GM23338 (cell line): ENCODE data around the gene NSRP1. TPM values are rescaled to one million over a fixed set of nuclear protein-coding genes. Genes with fewer than 3 reads are reported as not detected.

Source experiments
- ATAC-seq: fragments of 200-7000 bp; cut with Tn5 transposase; 3 replicates; pipeline ENCODE4 v1.9.1; 2020
- DNase-seq: peaks from one replicate; pipeline ENCODE4 v3.0.0-alpha.2; 2015; ENCODE audit warnings: low spot score
- H2AFZ ChIP-seq: fragments of 200-600 bp; sonication (generic); 2 replicates; pipeline ENCODE4 v1.8.0; 2016; ENCODE audit warnings: antibody characterized with exemption, mild to moderate bottlenecking, moderate library complexity
- H3F3A ChIP-seq: fragments of 200-600 bp; sonication (generic); replicated peaks from 2 replicates; pipeline ENCODE4 v1.8.0; 2017; ENCODE audit warnings: antibody characterized with exemption, mixed run types, low read depth
- H3K27ac ChIP-seq: fragments of 200-600 bp; sonication (generic); 2 replicates; pipeline ENCODE4 v1.6.1; 2016; ENCODE audit warnings: low read depth
- H3K27me3 ChIP-seq: fragments of 200-600 bp; sonication (generic); 2 replicates; pipeline ENCODE4 v1.8.0; 2016; ENCODE audit warnings: mild to moderate bottlenecking, mixed run types, moderate library complexity; ENCODE audit not compliant: insufficient read depth
- H3K36me3 ChIP-seq: fragments of 200-600 bp; sonication (generic); 2 replicates; pipeline ENCODE4 v1.8.0; 2016; ENCODE audit warnings: mild to moderate bottlenecking; ENCODE audit not compliant: insufficient read depth
- H3K4me1 ChIP-seq: fragments of 200-600 bp; sonication (generic); 2 replicates; pipeline ENCODE4 v1.8.0; 2016; ENCODE audit warnings: mild to moderate bottlenecking, moderate library complexity; ENCODE audit not compliant: insufficient read depth
- H3K4me2 ChIP-seq: fragments of 200-600 bp; sonication (generic); 2 replicates; pipeline ENCODE4 v1.7.1; 2017; ENCODE audit warnings: mixed run types
- H3K4me3 ChIP-seq: fragments of 200-600 bp; sonication (generic); 2 replicates; pipeline ENCODE4 v1.6.1; 2016; ENCODE audit warnings: mixed run types
- H3K79me2 ChIP-seq: fragments of 200-600 bp; sonication (generic); replicated peaks from 2 replicates; pipeline ENCODE4 v1.8.0; 2017; ENCODE audit warnings: mild to moderate bottlenecking; ENCODE audit not compliant: insufficient read depth
- H3K9me2 ChIP-seq: fragments of 200-600 bp; sonication (generic); 2 replicates; pipeline ENCODE4 v1.8.0; 2017; ENCODE audit not compliant: insufficient read depth
- H4K20me1 ChIP-seq: fragments of 200-600 bp; sonication (generic); replicated peaks from 2 replicates; pipeline ENCODE4 v1.8.0; 2017; ENCODE audit warnings: mild to moderate bottlenecking; ENCODE audit not compliant: insufficient read depth
- H3K27ac Mint-ChIP-seq: 2 replicates; pipeline ENCODE4 v1.8.0; 2020; ENCODE audit warnings: inconsistent platforms, mild to moderate bottlenecking, moderate library complexity, mixed read lengths
- H3K27me3 Mint-ChIP-seq: 3 replicates; pipeline ENCODE4 v1.8.0; 2022; ENCODE audit warnings: low read depth, mild to moderate bottlenecking, moderate library complexity, mixed read lengths, inconsistent platforms; ENCODE audit not compliant: insufficient read depth, poor library complexity
- H3K36me3 Mint-ChIP-seq: 3 replicates; pipeline ENCODE4 v1.8.0; 2021; ENCODE audit warnings: low read depth, mild to moderate bottlenecking, inconsistent platforms, moderate library complexity, mixed read lengths
- H3K4me1 Mint-ChIP-seq: 3 replicates; pipeline ENCODE4 v1.8.0; 2020; ENCODE audit warnings: mild to moderate bottlenecking, inconsistent platforms, mixed read lengths
- H3K4me3 Mint-ChIP-seq: 3 replicates; pipeline ENCODE4 v1.8.0; 2021; ENCODE audit warnings: moderate library complexity, mild to moderate bottlenecking, inconsistent platforms, mixed read lengths
- H3K9me3 Mint-ChIP-seq: 3 replicates; pipeline ENCODE4 v1.8.0; 2020; ENCODE audit warnings: moderate library complexity, mild to moderate bottlenecking, inconsistent platforms, mixed read lengths
- CREB1 ChIP-seq: fragments of 250-450 bp; sonication (Bioruptor Pico); IDR thresholded peaks from 2 replicates; pipeline ENCODE4 v1.5.0; 2020; ENCODE audit warnings: low read depth, mild to moderate bottlenecking, moderate library complexity
- EZH2 ChIP-seq: fragments of 200-600 bp; sonication (generic); IDR thresholded peaks from one replicate; pipeline ENCODE4 v1.8.0; 2017; ENCODE audit warnings: antibody characterized with exemption, mild to moderate bottlenecking, low read depth; ENCODE audit not compliant: unreplicated experiment
- EZH2phosphoT487 ChIP-seq: fragments of 200-600 bp; sonication (generic); IDR thresholded peaks from one replicate; pipeline ENCODE4 v1.8.1; 2018; ENCODE audit warnings: antibody characterized with exemption; ENCODE audit not compliant: unreplicated experiment
- JUNB ChIP-seq: IDR thresholded peaks from one replicate; pipeline ENCODE4 v1.6.1; 2016; ENCODE audit warnings: antibody characterized with exemption; ENCODE audit not compliant: unreplicated experiment
- NANOG ChIP-seq: IDR thresholded peaks from 2 replicates; pipeline ENCODE4 v1.6.1; 2016; ENCODE audit warnings: antibody characterized with exemption, borderline replicate concordance
- POLR2AphosphoS5 ChIP-seq: IDR thresholded peaks from 2 replicates; pipeline ENCODE4 v1.6.1; 2016; ENCODE audit warnings: antibody characterized with exemption, low read depth
- STAT1 ChIP-seq: IDR thresholded peaks from one replicate; pipeline ENCODE4 v1.6.1; 2016; ENCODE audit warnings: antibody characterized with exemption; ENCODE audit not compliant: unreplicated experiment
- ZNF114 ChIP-seq: fragments of 250-450 bp; sonication (Bioruptor Pico); IDR thresholded peaks from 2 replicates; pipeline ENCODE4 v1.5.0; 2020; ENCODE audit warnings: mild to moderate bottlenecking, moderate library complexity
- ZNF331 ChIP-seq: fragments of 250-450 bp; sonication (Bioruptor Pico); IDR thresholded peaks from 2 replicates; pipeline ENCODE4 v1.5.0; 2020; ENCODE audit warnings: low read depth, mild to moderate bottlenecking, moderate library complexity
- polyA plus RNA-seq: library from polyadenylated mRNA; unstranded; fragments of >200 nt; fragmentation: Nextera tagmentation; extraction: Ambion mirVana; gene quantifications from 2 replicates; pipeline ENCODE4 v1.2.1, GENCODE V29; 2016
- total RNA-seq: library from RNA; depleted of rRNA; stranded (reverse); fragments of >200 nt; shearing (Covaris generic); gene quantifications from 2 replicates; pipeline ENCODE4 v1.2.3, GENCODE V29; 2014
- TF ChIP-seq, protein P1 (sequence below), 2 experiments: fragments of 200-600 bp in 1 of 2; sonication (generic) in 1 of 2; conservative IDR thresholded peaks; 2 replicates each; pipeline versions ENCODE4 v1.5.1 to v1.6.1; 2016 to 2017; ENCODE audit warnings: antibody characterized with exemption in 2 of 2, low read depth in 2 of 2, mild to moderate bottlenecking in 2 of 2, moderate library complexity in 1 of 2
- TF ChIP-seq, protein P2 (sequence below): IDR thresholded peaks from 2 replicates; pipeline ENCODE4 v1.6.1; 2016; ENCODE audit warnings: antibody characterized with exemption
- TF ChIP-seq, protein P3 (sequence below): fragments of 250-450 bp; sonication (Bioruptor Pico); IDR thresholded peaks from 2 replicates; pipeline ENCODE4 v1.5.0; 2020; ENCODE audit warnings: mild to moderate bottlenecking, moderate library complexity

The NSRP1 gene
- total and polyA plus RNA-seq, 2 experiments from 2014 or later: 15.7 to 110 TPM

DNA sequence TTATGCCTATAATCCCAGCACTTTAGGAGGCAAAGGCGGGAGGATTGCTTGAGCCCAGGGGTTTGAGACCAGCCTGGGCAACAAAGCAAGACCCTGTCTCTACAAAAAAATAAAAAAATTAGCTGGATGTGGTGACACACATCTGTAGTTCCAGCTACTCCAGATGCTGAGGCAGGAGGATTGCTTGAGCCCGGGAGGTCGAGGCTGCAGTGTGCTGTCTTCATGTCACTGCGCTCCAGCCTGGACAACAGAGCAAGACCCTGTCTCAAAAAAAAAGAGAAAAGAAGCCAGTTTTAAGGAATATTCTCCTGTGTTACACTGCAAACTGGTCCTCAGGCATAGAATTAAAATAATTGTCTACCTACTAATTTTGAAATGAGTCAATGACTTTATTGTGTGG is 47.9 kb downstream of the NSRP1 start:
- Mint-ChIP-seq H3K4me1 (no peaks in the 10 kb centered on the region), H3K9me3 (no peaks in the 10 kb centered on the region), H3K27me3 (no peaks in the 10 kb centered on the region), H3K36me3 (peaks cover 13% of the 10 kb centered on the region; the same call in 2 of the 3 replicates), H3K27ac (no peak overlapping the region), H3K4me3 (no peak overlapping the region)
- H3F3A ChIP-seq: no peaks in the 10 kb centered on the region
- no peak for DNase-seq
- H3K4me1 ChIP-seq: no peaks in the 10 kb centered on the region
- H3K36me3 ChIP-seq: no peaks in the 10 kb centered on the region
- H3K79me2 ChIP-seq: peaks cover 52% of the 10 kb centered on the region
- no peaks in the 10 kb centered on the region for H3K9me2 ChIP-seq
- no peak overlapping the region for H3K4me2 ChIP-seq
- TF ChIP-seq EZH2 (no peak), STAT1 (no peak), ZNF331 (CRISPR knock-in tag) (no peak), EZH2phosphoT487 (no peak), POLR2AphosphoS5 (no peak)
- TF ChIP-seq, protein P1, sequence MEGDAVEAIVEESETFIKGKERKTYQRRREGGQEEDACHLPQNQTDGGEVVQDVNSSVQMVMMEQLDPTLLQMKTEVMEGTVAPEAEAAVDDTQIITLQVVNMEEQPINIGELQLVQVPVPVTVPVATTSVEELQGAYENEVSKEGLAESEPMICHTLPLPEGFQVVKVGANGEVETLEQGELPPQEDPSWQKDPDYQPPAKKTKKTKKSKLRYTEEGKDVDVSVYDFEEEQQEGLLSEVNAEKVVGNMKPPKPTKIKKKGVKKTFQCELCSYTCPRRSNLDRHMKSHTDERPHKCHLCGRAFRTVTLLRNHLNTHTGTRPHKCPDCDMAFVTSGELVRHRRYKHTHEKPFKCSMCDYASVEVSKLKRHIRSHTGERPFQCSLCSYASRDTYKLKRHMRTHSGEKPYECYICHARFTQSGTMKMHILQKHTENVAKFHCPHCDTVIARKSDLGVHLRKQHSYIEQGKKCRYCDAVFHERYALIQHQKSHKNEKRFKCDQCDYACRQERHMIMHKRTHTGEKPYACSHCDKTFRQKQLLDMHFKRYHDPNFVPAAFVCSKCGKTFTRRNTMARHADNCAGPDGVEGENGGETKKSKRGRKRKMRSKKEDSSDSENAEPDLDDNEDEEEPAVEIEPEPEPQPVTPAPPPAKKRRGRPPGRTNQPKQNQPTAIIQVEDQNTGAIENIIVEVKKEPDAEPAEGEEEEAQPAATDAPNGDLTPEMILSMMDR (conservative IDR thresholded peaks at IDR 0.05; ENCODE audit: low read depth in 2 of 2): no peak
- 0 out of 2 replicates have a peak, but pooled peaks cover 3% of the 10 kb centered on the region for H4K20me1 ChIP-seq
- H3K4me3 ChIP-seq: no peak overlapping the region
- ATAC-seq: no peak
- no peaks in the 10 kb centered on the region for H3K27me3 ChIP-seq
- no peak overlapping the region for H2AFZ ChIP-seq
- no peak overlapping the region for H3K27ac ChIP-seq

DNA sequence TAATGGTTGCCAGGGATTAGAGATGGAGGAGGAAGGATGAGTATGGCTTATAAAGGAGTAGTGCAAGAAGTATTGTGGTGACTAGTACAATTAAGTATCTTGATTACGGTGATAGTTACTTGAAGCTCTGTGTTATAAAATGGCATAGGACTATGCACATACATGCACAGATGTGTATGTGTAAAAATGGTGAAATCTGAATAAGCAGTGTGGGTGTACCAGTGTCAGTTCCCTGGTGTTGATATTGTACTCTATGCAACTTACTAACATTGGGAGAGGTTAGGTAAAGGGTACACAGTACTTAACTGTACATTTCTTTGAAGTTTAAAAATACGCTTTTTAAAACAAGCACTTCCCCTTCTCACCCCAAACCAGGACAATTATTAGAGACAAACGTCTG is 48.5 kb downstream of the NSRP1 start:
- H3K4me3 ChIP-seq: no peak overlapping the region
- Mint-ChIP-seq H3K4me1 (no peaks in the 10 kb centered on the region), H3K27me3 (no peaks in the 10 kb centered on the region), H3K4me3 (no peak overlapping the region), H3K27ac (no peak overlapping the region), H3K36me3 (peaks cover 8% of the 10 kb centered on the region; the same call in 2 of the 3 replicates), H3K9me3 (no peaks in the 10 kb centered on the region)
- no peaks in the 10 kb centered on the region for H3K36me3 ChIP-seq
- ATAC-seq: no peak
- no peak for DNase-seq
- 0 out of 2 replicates have a peak, but pooled peaks cover 3% of the 10 kb centered on the region for H4K20me1 ChIP-seq
- H3F3A ChIP-seq: no peaks in the 10 kb centered on the region
- H2AFZ ChIP-seq: no peak overlapping the region
- H3K4me1 ChIP-seq: no peaks in the 10 kb centered on the region
- H3K4me2 ChIP-seq: no peak overlapping the region
- H3K79me2 ChIP-seq: peaks cover 46% of the 10 kb centered on the region
- no peaks in the 10 kb centered on the region for H3K27me3 ChIP-seq
- H3K27ac ChIP-seq: no peak overlapping the region
- no peaks in the 10 kb centered on the region for H3K9me2 ChIP-seq
- TF ChIP-seq ZNF114 (CRISPR knock-in tag) (no peak), STAT1 (no peak), EZH2phosphoT487 (no peak), POLR2AphosphoS5 (no peak), NANOG (no peak), CREB1 (no peak), EZH2 (no peak), JUNB (no peak)
- TF ChIP-seq, protein P2, sequence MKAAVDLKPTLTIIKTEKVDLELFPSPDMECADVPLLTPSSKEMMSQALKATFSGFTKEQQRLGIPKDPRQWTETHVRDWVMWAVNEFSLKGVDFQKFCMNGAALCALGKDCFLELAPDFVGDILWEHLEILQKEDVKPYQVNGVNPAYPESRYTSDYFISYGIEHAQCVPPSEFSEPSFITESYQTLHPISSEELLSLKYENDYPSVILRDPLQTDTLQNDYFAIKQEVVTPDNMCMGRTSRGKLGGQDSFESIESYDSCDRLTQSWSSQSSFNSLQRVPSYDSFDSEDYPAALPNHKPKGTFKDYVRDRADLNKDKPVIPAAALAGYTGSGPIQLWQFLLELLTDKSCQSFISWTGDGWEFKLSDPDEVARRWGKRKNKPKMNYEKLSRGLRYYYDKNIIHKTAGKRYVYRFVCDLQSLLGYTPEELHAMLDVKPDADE: no peak
- TF ChIP-seq, protein P3, sequence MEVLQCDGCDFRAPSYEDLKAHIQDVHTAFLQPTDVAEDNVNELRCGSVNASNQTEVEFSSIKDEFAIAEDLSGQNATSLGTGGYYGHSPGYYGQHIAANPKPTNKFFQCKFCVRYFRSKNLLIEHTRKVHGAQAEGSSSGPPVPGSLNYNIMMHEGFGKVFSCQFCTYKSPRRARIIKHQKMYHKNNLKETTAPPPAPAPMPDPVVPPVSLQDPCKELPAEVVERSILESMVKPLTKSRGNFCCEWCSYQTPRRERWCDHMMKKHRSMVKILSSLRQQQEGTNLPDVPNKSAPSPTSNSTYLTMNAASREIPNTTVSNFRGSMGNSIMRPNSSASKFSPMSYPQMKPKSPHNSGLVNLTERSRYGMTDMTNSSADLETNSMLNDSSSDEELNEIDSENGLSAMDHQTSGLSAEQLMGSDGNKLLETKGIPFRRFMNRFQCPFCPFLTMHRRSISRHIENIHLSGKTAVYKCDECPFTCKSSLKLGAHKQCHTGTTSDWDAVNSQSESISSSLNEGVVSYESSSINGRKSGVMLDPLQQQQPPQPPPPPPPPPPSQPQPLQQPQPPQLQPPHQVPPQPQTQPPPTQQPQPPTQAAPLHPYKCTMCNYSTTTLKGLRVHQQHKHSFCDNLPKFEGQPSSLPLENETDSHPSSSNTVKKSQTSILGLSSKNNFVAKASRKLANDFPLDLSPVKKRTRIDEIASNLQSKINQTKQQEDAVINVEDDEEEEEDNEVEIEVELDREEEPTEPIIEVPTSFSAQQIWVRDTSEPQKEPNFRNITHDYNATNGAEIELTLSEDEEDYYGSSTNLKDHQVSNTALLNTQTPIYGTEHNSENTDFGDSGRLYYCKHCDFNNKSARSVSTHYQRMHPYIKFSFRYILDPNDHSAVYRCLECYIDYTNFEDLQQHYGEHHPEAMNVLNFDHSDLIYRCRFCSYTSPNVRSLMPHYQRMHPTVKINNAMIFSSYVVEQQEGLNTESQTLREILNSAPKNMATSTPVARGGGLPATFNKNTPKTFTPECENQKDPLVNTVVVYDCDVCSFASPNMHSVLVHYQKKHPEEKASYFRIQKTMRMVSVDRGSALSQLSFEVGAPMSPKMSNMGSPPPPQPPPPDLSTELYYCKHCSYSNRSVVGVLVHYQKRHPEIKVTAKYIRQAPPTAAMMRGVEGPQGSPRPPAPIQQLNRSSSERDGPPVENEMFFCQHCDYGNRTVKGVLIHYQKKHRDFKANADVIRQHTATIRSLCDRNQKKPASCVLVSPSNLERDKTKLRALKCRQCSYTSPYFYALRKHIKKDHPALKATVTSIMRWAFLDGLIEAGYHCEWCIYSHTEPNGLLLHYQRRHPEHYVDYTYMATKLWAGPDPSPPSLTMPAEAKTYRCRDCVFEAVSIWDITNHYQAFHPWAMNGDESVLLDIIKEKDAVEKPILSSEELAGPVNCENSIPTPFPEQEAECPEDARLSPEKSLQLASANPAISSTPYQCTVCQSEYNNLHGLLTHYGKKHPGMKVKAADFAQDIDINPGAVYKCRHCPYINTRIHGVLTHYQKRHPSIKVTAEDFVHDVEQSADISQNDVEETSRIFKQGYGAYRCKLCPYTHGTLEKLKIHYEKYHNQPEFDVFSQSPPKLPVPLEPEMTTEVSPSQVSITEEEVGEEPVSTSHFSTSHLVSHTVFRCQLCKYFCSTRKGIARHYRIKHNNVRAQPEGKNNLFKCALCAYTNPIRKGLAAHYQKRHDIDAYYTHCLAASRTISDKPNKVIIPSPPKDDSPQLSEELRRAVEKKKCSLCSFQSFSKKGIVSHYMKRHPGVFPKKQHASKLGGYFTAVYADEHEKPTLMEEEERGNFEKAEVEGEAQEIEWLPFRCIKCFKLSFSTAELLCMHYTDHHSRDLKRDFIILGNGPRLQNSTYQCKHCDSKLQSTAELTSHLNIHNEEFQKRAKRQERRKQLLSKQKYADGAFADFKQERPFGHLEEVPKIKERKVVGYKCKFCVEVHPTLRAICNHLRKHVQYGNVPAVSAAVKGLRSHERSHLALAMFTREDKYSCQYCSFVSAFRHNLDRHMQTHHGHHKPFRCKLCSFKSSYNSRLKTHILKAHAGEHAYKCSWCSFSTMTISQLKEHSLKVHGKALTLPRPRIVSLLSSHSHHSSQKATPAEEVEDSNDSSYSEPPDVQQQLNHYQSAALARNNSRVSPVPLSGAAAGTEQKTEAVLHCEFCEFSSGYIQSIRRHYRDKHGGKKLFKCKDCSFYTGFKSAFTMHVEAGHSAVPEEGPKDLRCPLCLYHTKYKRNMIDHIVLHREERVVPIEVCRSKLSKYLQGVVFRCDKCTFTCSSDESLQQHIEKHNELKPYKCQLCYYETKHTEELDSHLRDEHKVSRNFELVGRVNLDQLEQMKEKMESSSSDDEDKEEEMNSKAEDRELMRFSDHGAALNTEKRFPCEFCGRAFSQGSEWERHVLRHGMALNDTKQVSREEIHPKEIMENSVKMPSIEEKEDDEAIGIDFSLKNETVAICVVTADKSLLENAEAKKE: no peak
